GM19351 (cell line): ENCODE measurements around the gene RBM19.
"Not testable (repeated sequence)": the region's sequence is repeated elsewhere in the genome, so short reads cannot be mapped to it uniquely, and the experiment has no call there.

Source experiments
- ATAC-seq: cut with Tn5 transposase; IDR thresholded peaks from one replicate; pipeline ENCODE4 v1.9.1; 2021; ENCODE audit warnings: mild to moderate bottlenecking, moderate library complexity; ENCODE audit not compliant: unreplicated experiment

RBM19 gene, protein sequence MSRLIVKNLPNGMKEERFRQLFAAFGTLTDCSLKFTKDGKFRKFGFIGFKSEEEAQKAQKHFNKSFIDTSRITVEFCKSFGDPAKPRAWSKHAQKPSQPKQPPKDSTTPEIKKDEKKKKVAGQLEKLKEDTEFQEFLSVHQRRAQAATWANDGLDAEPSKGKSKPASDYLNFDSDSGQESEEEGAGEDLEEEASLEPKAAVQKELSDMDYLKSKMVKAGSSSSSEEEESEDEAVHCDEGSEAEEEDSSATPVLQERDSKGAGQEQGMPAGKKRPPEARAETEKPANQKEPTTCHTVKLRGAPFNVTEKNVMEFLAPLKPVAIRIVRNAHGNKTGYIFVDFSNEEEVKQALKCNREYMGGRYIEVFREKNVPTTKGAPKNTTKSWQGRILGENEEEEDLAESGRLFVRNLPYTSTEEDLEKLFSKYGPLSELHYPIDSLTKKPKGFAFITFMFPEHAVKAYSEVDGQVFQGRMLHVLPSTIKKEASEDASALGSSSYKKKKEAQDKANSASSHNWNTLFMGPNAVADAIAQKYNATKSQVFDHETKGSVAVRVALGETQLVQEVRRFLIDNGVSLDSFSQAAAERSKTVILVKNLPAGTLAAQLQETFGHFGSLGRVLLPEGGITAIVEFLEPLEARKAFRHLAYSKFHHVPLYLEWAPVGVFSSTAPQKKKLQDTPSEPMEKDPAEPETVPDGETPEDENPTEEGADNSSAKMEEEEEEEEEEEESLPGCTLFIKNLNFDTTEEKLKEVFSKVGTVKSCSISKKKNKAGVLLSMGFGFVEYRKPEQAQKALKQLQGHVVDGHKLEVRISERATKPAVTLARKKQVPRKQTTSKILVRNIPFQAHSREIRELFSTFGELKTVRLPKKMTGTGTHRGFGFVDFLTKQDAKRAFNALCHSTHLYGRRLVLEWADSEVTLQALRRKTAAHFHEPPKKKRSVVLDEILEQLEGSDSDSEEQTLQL

DNA sequence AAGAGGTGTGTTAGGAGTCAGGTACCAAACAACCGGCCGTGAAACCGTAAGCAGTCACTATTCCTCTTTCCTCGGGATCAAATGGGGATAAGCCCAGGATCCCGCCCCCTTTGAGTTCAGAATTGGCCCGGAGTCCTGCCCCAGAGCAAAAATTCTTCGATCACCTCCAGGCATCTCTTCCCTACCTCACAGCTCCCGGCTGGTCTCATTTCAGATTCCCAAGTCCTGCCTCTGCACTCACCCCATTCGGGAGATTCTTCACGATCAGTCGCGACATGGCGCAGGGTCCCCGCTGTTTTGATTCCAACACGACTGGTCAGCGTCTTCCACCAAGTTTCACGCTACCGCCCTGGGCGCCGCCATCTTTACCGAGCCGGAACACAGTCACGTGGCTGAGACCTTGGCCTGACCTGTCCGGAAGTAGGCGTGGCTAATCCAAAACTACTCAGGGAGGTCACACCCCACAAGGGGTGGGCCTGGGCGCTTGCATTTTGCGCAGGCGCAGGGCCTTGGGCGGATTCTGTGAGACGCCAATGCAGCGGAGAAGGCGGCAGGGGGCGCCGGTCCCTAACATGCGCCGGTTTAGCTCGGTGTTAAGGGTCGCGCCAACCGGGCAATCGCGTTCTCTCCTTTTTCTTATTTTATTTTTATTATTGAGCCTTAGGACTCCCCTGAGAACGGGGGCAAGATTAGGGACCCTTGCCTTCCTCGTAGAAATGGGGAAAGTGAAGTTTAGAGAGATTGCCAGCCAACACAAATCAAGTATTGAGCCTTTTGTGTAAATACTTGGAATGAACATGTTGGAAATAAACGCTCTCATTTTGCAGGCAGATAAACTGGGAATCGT is at the start of gene RBM19:
Gene RBM19 (minus strand): TSS at position 375 of the 847 bp plus-strand sequence. CDS start 98 bp downstream, at position 277.
- peak; percentile 94 for ATAC-seq

DNA sequence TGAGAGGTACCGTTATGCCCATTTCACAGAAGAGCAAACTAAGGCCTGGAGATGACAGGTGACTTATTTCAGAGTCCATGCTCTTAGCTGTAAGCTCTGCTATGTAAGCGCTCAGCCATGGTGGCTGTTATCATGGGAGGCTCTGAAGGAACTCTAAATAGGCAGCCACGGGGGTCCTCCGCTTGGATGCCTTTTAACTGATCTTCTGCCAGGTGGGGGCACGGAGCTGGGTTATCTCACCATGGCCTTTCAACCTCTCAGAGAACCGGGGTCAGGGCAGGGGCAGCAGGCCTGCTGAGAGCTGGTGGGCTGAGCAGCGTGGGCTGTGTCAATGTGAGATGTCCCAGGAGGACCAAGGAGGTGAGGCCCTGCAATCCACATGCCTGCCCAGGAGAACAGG is 49.7 kb upstream of the RBM19 start:
- no peak for ATAC-seq

DNA sequence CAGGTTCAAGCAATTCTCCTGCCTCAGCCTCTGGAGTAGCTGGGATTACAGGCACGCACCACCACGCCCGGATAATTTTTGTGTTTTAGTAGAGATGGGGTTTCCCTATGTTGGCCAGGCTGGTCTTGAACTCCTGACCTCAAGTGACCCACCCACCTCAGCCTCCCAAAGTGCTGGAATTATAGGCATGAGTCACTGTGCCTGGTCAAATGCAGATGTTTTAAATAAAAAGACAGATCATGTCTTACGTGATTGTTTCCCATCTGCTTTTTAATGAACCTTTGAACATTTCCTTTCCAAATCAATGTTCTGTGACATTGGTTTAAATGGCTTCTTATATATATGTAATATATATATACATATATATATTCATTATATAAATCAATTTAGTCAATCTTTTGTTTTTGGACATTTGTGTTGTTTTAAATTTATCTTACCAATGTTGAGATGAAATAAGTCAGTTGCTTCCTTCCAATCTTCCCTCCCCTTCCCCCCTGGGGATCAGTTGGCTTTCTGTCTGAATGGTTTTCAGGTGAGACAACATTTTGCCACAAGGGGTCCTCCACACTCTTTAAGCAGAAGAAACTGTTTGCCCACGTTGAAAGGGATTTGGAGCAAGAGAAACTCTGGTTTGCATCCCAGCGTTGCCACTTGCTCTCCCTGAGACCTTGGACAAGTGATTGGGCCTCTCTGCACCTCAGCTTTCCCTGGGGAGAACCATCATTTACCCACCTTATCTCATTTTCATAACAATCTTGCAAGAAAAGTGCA is 47.6 kb upstream of the RBM19 start:
- ATAC-seq = no peak

DNA sequence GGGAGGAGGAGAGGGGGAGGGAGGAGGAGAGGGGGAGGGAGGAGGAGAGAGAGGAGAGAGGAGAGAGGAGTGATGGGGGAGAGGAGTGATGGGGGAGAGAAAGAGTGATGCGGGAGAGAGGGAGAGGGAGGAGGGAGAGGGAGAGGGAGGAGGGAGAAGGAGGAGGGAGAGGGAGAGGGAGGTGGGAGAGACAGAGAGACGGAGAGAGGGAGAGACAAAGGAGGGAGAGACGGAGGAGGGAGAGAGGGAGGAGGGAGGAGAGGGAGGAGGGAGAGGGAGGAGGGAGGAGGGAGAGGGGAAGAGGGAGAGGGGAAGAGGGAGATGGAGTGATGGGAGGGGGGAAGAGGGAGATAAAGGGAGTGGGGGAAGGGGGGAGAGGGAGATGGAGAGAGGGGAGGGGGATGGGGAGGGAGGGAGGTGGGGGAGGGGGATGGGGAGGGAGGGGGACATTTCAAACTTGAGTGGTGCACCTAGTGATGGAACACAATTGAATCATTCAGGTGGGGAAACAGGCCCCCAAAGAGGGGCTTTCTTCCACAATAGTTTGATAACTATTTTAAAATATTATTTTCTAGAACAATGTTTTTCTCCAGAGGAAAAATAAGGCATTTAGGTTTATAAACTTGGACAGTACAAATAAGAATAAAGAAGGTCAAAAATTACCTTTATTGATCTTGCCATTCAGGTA is 46.8 kb upstream of the RBM19 start:
- ATAC-seq = no peak

DNA sequence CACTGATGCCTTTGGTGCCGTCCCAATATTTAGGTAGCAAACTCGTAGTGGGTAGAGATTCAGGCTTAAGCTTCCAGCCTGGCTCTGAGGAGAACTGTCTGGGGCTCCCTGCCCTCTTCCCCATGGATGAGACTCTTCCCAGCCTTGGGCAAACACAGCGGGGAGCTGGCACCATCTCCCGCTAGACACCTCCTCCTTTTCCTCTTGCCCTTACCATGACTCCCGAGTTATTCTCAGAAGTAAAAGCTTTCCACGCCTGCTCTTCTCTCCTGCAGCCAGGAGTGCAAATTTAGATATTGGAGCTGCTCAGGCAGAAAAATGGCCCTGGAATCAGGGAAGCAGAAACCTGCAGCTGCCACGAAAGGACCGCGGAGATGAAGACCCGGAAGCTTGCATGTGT is 45.6 kb upstream of the RBM19 start:
- ATAC-seq = no peak

DNA sequence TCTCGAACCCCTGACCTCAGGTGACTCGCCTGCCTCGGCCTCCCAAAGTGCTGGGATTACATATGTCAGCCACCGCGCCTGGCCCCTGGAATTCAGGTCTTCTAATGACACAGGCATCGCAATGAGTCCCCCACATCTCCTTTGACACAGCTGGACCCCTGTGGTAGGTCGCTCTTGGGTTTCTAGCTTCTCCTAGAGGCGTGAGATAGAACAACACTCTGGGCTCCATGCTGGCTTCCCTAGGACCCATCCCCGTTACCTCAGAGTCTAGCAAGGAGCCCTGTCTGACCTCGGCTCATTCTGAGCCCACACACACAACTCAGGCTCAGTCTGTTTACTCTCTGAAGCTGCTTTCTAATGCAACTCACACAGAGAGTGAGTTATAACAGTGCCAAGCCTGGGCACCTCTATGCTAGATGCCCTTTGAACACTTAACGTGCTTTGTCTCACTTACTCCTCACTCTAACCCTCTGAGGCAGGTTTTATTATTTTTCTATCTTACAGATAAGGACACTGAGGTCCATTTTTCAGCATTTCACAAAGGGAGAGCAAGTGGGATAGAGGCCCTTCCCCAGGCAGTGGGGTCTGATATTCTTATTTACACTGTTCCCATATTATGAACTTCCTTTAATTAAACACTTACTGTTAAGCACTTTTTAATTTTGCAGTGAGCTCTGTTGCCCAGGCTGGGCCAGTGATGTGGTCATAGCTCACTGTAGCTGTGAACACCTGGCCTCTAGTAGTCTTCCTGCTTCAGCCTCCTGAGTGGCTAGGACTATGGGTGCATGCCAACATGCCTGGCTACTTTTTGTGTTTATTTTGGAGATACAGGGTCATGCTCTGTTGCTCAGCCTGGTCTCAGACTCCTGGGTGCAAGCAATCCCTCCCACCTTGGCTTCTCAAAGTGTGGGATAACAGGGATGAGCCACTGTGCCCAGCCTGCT is 40.6 kb upstream of the RBM19 start:
- ATAC-seq = no peak

DNA sequence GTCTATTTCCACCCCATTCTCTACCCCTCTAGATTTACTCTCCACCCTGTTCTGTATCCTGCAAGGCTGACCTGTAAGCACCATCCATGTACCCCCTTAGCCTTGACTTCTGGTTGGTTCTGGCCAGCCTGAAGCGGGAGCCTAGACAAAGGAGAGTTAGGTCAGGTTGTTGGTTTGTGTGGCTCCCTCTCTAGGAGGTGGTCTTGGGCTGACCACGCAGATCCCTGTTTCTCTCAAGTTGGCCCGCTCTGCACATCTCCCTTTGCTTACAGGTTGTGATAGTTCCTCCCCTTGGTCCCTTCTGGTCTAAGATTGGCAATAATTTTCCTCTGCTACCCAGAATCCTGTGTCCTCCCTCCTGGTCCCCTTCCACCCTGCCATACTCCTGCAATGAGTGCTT is 38.3 kb upstream of the RBM19 start:
- ATAC-seq = no peak

DNA sequence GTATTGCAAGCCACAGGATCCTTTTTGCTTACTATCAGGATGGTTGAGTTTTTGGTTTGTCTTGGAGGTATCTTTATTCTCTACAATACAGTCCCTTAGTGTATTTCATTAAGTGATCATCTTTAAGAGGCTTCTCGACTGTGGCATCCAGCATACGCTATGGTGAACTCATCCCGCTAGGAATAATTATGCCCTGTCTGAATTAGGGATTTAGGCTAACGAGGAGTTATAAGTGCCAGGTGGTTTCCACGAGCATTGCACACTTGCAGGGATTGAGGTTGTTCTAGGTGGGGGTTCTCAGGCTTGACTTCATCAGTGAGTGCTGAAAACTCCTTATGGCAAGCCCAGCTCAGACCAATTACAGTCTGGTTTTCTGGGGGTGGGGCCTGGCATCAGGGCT is 37.2 kb upstream of the RBM19 start:
- ATAC-seq = no peak

DNA sequence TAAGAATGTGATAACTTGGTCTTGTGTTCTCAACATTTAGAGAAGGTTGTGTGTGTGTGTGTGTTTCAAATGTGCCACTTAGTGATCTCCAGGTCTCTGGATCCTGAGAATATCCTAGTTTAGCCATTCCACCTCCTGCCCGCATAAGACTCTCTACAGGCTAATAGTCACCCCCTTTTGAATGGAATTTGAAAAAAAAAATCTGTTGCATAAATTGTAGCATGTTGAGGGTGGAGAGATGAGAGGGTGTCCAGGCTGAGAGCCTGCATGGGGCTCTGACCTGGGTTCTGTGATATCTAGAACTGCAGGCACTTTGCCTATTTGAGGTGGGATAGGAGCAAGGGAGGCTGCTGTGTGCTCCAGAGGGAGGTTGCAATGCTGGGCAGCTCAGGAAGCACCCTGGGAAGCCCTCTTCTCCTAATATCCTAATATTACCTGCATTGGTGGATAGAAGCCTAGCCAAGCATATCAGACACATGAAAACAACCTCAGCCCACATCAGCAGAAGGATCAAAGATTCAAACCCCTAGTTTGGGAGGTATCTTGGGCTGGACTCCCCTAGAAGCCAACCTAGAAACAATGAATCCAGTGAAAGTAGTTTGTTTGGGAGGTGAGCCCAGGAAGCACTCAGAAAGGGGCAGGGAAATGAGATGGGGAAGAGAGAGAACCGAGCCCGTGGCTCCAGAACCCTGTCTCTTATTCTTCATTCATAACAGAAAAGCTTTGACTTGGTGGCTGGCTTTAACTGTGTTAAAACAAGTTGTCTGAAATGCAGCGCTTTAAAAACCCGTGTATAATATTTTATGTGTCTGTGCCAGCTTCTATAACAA is 35.6 kb upstream of the RBM19 start:
- ATAC-seq = no peak

DNA sequence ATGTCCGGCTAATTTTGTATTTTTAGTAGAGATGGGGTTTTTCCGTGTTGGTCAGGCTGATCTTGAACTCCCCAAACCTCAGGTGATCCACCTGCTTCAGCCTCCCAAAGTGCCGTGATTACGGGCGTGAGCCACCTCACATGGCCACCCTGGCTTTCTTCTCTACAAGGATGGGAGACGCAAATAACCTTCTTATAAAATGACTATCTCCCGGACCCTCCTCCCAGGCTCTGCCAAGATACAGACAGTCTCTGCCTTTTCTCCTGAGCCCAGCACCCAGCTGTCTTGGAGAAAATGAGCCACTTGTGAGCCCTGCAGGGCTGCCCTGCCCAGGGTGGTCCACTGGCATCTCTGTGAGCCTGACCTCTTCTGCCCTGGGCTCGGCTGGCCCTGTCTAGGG is 34.7 kb upstream of the RBM19 start:
- no peak for ATAC-seq

DNA sequence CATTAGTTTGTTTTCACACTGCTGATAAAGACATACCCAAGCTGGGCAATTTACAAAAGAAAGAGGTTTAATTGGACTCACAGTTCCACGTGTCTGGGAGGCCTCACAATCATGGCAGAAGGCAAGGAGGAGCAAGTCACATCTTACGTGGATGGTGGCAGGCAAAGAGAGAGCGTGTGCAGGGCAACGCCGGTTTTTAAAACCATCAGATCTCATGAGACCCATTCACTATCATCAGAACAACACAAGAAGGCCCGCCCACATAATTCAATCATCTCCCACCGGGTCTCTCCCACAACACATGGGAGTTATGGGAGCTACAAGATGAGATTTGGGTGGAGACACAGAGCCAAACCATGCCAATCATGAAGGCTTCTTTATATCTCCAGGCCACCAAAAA is 34.1 kb upstream of the RBM19 start:
- ATAC-seq = not testable (repeated sequence)

DNA sequence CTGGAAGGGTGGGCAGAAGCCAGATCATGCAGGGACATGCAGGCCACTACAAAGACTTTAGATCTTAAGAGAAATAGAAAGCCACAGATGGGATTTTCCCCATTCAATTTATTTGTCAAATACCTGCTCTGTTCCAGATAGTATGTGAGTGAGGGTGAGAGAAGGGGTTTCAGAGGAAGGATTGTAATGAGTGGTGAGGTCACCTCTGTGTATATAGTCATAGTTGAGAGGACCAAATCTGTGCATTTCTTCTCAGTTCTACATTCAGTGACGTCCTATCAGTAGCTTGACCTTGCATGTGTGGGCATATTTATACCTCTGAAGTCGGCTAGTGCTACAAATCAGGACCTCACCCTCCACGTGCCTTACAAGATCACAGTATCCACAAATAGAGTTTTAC is 31.2 kb upstream of the RBM19 start:
- ATAC-seq = peak; percentile 68

DNA sequence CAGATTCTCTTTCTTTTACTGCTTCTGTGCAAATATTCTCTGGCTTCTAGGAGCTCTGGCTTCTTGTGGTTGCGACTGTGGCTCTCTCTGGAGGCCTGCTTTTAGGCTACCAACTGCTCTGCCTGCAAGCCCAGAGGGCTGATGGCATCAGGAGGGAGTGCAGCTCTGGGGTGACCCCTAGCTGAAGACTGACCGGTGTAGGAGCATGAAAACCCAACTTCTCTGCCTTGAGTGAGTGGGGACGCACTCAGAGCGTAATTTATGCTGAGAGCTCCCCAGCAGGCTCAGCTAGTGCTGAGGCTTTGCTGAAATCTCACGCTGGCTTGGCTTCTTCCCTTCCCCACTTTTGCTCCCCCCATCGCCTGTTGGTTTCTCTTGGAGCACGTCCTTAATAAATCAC is 29.9 kb upstream of the RBM19 start:
- ATAC-seq = no peak

DNA sequence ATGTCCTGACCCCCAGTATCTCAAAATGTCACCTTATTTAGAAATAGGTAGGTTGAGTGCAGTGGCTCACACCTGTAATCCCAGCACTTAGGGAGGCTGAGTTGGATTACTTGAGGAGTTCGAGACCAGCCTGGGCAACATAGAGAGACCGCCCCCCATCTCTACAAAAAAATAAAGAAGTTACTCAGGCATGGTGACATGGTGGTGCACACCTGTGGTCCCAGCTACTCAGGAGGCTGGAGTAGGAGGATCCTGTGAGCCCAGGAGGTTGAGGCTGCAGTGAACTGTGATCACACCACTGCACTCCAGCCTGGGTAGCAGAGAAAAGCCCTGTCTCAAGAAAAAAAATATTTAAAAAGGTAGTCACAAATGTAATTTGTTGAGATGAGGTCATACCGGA is 27.9 kb upstream of the RBM19 start:
- ATAC-seq = no peak

DNA sequence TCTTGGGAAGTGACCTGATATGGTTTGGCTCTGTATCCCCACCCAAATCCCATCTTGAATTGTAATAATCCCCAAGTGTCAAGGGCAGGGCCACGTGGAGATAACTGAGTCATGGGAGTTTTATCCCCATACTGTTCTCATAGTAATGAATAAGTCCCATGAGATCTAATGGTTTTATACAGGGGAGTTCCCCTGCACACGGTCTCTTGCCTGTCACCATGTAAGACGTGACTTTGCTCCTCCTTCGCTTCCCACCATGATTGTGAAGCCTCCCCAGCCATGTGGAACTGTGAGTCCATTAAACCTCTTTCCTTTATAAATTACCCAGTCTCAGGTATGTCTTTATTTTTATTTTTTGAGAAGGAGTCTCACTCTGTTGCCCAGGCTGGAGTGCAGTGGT is 26.6 kb upstream of the RBM19 start:
- not testable (repeated sequence) for ATAC-seq

DNA sequence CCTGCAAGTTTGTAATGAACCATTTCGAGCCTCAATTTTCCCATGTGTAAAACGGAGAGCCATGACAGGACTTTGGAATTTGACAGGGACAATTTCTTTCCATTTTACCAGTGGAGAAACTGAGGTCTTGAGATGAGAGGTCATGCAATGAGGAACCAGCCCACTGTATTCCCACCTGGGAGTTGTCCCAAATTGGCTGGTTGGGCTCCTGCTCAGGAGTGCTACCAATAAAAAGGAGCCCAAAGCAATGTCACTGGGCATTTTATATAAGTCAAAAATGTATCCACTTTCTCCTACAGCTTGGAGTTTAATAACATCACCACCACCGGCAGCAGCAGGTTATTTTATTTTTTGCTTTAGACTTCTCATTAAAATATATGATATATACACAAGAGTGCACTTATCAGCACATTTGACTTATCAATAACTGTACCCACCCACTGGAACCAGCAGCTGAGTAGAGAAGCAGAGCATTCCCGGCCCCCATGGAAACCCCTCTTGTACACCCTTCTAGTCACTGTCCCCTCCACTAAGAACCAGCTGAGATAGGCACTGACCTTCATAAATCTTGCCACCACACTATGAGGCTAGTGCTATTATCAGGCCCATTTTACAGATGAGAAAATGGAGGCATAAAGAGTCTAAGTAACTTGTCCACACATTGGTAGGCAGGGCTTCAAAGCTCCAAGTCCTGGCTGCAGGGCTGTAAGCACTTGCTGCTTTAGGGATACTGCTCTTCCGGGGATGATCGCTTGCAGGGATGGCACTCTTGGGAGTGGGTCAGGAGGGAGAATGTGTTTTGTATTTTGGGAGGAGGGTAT is 25.3 kb upstream of the RBM19 start:
- ATAC-seq = no peak
